ENCODE results near the gene GRIK1. TPM values are rescaled to one million over a fixed set of nuclear protein-coding genes. Genes with fewer than 3 reads are reported as not detected.

Gene GRIK1
- total RNA-seq, 1 donor from 2014 or later: not detected

- peaks cover 17% of the 10 kb centered on the region for H3K4me1 Mint-ChIP-seq (ENCODE audit: unreplicated experiment)
- no peak for DNase-seq (ENCODE audit: low spot score)
- H3K4me3 Mint-ChIP-seq (ENCODE audit: unreplicated experiment): no peak overlapping the region
- H3K9me3 Mint-ChIP-seq (ENCODE audit: unreplicated experiment): no peaks in the 10 kb centered on the region
- TF ChIP-seq CTCF (IDR thresholded peaks at IDR 0.05; ENCODE audit: unreplicated experiment): no peak
- no peak overlapping the region for H3K27ac Mint-ChIP-seq (ENCODE audit: unreplicated experiment)
- H3K36me3 Mint-ChIP-seq (ENCODE audit: low read depth, unreplicated experiment): no peaks in the 10 kb centered on the region
- H3K27me3 Mint-ChIP-seq (ENCODE audit: unreplicated experiment): peaks cover 2% of the 10 kb centered on the region
These were observed 136.6 kb downstream of the GRIK1 start for GRCh38 chr21:29803191-29803590.

- no peak overlapping the region for H3K4me3 Mint-ChIP-seq (ENCODE audit: unreplicated experiment)
- TF ChIP-seq CTCF (IDR thresholded peaks at IDR 0.05; ENCODE audit: unreplicated experiment): no peak
- H3K27ac Mint-ChIP-seq (ENCODE audit: unreplicated experiment): no peak overlapping the region
These were observed 138.7 kb downstream of the GRIK1 start for GRCh38 chr21:29801122-29801521.

GRCh38 chr21:29800056-29800455, 139.7 kb downstream of the GRIK1 start:
- DNase-seq (ENCODE audit: low spot score): no peak
- no peak overlapping the region for H3K4me3 Mint-ChIP-seq (ENCODE audit: unreplicated experiment)
- H3K4me1 Mint-ChIP-seq (ENCODE audit: unreplicated experiment): peaks cover 20% of the 10 kb centered on the region
- peaks cover 2% of the 10 kb centered on the region for H3K27me3 Mint-ChIP-seq (ENCODE audit: unreplicated experiment)
- no peaks in the 10 kb centered on the region for H3K9me3 Mint-ChIP-seq (ENCODE audit: unreplicated experiment)
- no peak for TF ChIP-seq CTCF (IDR thresholded peaks at IDR 0.05; ENCODE audit: unreplicated experiment)
- no peaks in the 10 kb centered on the region for H3K36me3 Mint-ChIP-seq (ENCODE audit: low read depth, unreplicated experiment)
- H3K27ac Mint-ChIP-seq (ENCODE audit: unreplicated experiment): peak overlapping the region; percentile 74

More at GRCh38 chr21:29801122-29801521, 138.7 kb downstream of the GRIK1 start:
- no peak for DNase-seq (ENCODE audit: low spot score)
- Mint-ChIP-seq H3K36me3 (ENCODE audit: low read depth, unreplicated experiment) (no peaks in the 10 kb centered on the region), H3K27me3 (ENCODE audit: unreplicated experiment) (peaks cover 2% of the 10 kb centered on the region), H3K4me1 (ENCODE audit: unreplicated experiment) (peaks cover 17% of the 10 kb centered on the region), H3K9me3 (ENCODE audit: unreplicated experiment) (no peaks in the 10 kb centered on the region)

- no peak for TF ChIP-seq CTCF (IDR thresholded peaks at IDR 0.05; ENCODE audit: unreplicated experiment)
- Mint-ChIP-seq H3K4me1 (ENCODE audit: unreplicated experiment) (peaks cover 23% of the 10 kb centered on the region), H3K27me3 (ENCODE audit: unreplicated experiment) (peaks cover 2% of the 10 kb centered on the region), H3K36me3 (ENCODE audit: low read depth, unreplicated experiment) (no peaks in the 10 kb centered on the region), H3K4me3 (ENCODE audit: unreplicated experiment) (no peak overlapping the region), H3K27ac (ENCODE audit: unreplicated experiment) (no peak overlapping the region), H3K9me3 (ENCODE audit: unreplicated experiment) (no peaks in the 10 kb centered on the region)
- no peak for DNase-seq (ENCODE audit: low spot score)
These were observed 141.0 kb downstream of the GRIK1 start for GRCh38 chr21:29798840-29799239.

- H3K27me3 Mint-ChIP-seq (ENCODE audit: unreplicated experiment): peaks cover 2% of the 10 kb centered on the region
- H3K36me3 Mint-ChIP-seq (ENCODE audit: low read depth, unreplicated experiment): no peaks in the 10 kb centered on the region
- DNase-seq (ENCODE audit: low spot score): no peak
- peaks cover 34% of the 10 kb centered on the region for H3K4me1 Mint-ChIP-seq (ENCODE audit: unreplicated experiment)
- no peak overlapping the region for H3K27ac Mint-ChIP-seq (ENCODE audit: unreplicated experiment)
- no peak for TF ChIP-seq CTCF (IDR thresholded peaks at IDR 0.05; ENCODE audit: unreplicated experiment)
- H3K4me3 Mint-ChIP-seq (ENCODE audit: unreplicated experiment): no peak overlapping the region
- H3K9me3 Mint-ChIP-seq (ENCODE audit: unreplicated experiment): no peaks in the 10 kb centered on the region
These were observed 142.6 kb downstream of the GRIK1 start for GRCh38 chr21:29797155-29797554.
